Activated naive CD4-positive, alpha-beta T cell treated with anti-CD3 and anti-CD28 coated beads, Interleukin-2, amount 50 U/mL, for 24 hours (primary cell): ENCODE data around the gene CHD9NB.

Experiments used
- H3K27ac Mint-ChIP-seq: one replicate; pipeline ENCODE4 v1.8.0; 2021; ENCODE audit warnings: mild to moderate bottlenecking, mixed read lengths
- H3K27me3 Mint-ChIP-seq: one replicate; pipeline ENCODE4 v1.8.0; 2021; ENCODE audit warnings: mixed read lengths
- H3K36me3 Mint-ChIP-seq: one replicate; pipeline ENCODE4 v1.8.0; 2021; ENCODE audit warnings: mixed read lengths
- H3K4me1 Mint-ChIP-seq: one replicate; pipeline ENCODE4 v1.8.0; 2021; ENCODE audit warnings: mixed read lengths
- H3K4me3 Mint-ChIP-seq: one replicate; pipeline ENCODE4 v1.8.0; 2021; ENCODE audit warnings: mild to moderate bottlenecking, mixed read lengths
- H3K9me3 Mint-ChIP-seq: one replicate; pipeline ENCODE4 v1.8.0; 2021; ENCODE audit warnings: mixed read lengths

CHD9NB gene

DNA sequence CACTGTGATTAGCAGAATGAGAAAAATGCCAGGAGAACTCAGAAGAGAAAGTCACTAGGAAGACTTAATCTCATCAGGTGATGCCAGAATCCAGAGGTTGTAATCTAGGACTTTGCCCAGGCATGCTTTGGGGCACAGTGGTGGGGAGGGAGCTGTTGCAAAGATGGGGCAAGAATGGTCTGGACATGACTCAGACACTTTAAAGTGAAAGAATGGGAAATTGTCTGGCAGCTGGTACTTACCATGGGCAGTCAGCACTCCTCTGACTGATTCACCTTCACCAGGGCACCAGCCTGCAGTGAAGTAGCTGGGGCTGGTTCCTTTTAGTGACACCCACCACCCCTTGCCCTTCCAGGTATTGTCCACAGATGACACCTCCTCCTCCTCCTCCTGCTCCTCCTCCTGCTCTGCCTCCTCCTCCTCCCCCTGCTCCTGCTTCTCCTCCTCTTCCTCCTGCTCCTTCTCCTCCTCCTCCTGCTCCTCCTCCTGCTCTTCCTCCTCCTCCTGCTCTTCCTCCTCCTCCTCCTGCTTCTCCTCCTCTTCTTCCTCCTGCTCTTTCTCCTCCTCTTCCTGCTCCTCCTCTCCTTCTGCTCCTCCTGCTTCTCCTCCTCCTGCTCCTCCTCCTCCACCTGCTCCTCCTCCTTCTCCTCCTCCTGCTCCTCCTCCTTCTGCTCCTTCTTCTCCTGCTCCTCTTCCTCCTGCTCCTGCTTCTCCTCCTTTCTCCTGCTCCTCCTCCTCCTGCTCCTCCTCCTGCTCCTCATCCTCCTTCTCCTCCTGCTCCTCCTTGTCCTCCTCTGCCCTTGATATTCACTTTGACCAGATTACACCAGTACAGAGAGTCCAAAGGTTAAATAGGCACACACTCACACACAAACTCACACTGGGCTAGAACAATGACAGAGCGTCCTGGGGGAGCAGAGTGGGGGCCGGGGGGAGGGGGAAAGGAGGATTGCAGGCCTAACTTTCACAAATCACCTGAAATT is at the start of gene CHD9NB:
TSS of gene CHD9NB (minus strand) at position 379 of the 983 bp plus-strand sequence. CDS start 8,739 bp downstream, outside the sequence.
- Mint-ChIP-seq H3K4me1 (peaks cover 5% of the 10 kb centered on the region), H3K27me3 (peaks cover 4% of the 10 kb centered on the region), H3K36me3 (no peaks in the 10 kb centered on the region), H3K4me3 (no peak within 1 kb of the TSS), H3K9me3 (no peaks in the 10 kb centered on the region), H3K27ac (no peak within 1 kb of the TSS)

- H3K27me3 Mint-ChIP-seq = no peaks in the 10 kb centered on the region
- H3K27ac Mint-ChIP-seq = no peak overlapping the region
- no peaks in the 10 kb centered on the region for H3K36me3 Mint-ChIP-seq
- H3K4me1 Mint-ChIP-seq = peaks cover 18% of the 10 kb centered on the region
- H3K9me3 Mint-ChIP-seq = no peaks in the 10 kb centered on the region
- peak overlapping the region; percentile 47 for H3K4me3 Mint-ChIP-seq
Measured at GRCh38 chr16:53100889-53101288, 48.2 kb upstream of the CHD9NB start.

GRCh38 chr16:53100131-53100748 is 47.5 kb upstream of the CHD9NB start:
- peak overlapping the region; percentile 47 for H3K4me3 Mint-ChIP-seq
- no peaks in the 10 kb centered on the region for H3K27me3 Mint-ChIP-seq
- no peak overlapping the region for H3K27ac Mint-ChIP-seq
- H3K36me3 Mint-ChIP-seq = no peaks in the 10 kb centered on the region
- H3K4me1 Mint-ChIP-seq = peaks cover 18% of the 10 kb centered on the region
- no peaks in the 10 kb centered on the region for H3K9me3 Mint-ChIP-seq

- H3K4me3 Mint-ChIP-seq = peak overlapping the region; percentile 87
- peaks cover 18% of the 10 kb centered on the region for H3K4me1 Mint-ChIP-seq
- H3K27me3 Mint-ChIP-seq = no peaks in the 10 kb centered on the region
- peak overlapping the region; percentile 62 for H3K27ac Mint-ChIP-seq
- H3K9me3 Mint-ChIP-seq = no peaks in the 10 kb centered on the region
- H3K36me3 Mint-ChIP-seq = no peaks in the 10 kb centered on the region
Measured at GRCh38 chr16:53099318-53100130, 46.8 kb upstream of the CHD9NB start.

DNA sequence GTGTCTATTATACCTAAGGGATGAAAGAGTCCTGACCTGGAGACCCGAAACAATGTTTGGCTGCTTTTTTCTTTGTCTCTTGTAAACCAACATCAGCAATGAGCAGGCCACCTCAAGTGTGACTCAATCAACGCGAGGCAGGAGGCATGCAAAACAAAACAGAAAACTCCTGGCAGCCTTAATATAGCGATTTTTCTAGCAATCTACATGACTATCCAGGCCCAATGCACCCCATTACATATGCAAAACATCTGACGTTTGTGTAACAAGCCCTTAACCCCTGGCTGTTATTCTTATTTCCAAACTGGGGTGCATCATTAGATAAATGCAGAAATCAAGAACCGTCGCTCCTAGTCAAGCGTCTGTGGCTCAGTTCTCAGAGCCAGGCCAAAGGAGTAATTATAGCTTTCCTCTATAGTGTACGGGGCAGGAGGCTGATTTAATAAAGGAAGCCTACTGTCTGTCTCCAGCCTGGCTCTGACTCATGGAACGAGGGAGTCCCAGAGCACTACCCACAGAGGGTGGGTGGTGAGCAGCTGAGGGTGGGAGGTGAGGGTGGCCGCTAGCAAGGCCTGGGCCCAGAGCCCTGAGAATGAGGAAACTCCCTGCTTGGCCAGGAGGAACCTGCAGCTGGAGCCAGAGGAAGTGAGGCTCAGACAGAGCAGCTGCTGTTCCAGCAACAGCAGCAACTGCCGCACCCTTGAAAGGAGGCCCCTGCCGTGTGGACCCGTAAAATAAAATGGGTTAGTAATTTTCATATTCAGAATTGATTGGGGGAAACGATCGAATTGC is 46.0 kb upstream of the CHD9NB start:
- Mint-ChIP-seq H3K27ac (peak overlapping the region; percentile 62), H3K36me3 (no peaks in the 10 kb centered on the region), H3K9me3 (no peaks in the 10 kb centered on the region), H3K27me3 (no peaks in the 10 kb centered on the region), H3K4me3 (peak overlapping the region; percentile 87), H3K4me1 (peaks cover 18% of the 10 kb centered on the region)

DNA sequence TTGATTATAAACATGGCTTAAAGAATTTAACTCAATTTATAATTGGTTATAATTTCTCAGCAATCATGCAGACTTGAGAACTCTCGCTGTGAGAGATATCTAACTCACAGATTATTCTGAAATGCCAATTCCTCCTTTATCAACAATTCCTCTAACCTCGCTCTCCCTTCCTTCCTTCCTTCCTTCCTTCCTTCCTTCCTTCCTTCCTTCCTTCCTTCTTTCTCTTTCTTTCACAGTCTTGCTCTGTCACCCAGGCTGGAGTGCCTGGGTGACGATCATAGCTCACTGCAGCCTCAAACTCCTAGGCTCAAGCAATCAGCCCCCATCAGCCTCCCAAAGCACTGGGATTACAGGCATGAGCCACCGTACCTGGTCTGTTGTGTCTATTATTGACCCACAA is 44.5 kb upstream of the CHD9NB start:
- Mint-ChIP-seq H3K4me1 (peaks cover 18% of the 10 kb centered on the region), H3K27ac (peak overlapping the region; percentile 14), H3K4me3 (no peak overlapping the region), H3K27me3 (no peaks in the 10 kb centered on the region), H3K9me3 (no peaks in the 10 kb centered on the region), H3K36me3 (no peaks in the 10 kb centered on the region)

DNA sequence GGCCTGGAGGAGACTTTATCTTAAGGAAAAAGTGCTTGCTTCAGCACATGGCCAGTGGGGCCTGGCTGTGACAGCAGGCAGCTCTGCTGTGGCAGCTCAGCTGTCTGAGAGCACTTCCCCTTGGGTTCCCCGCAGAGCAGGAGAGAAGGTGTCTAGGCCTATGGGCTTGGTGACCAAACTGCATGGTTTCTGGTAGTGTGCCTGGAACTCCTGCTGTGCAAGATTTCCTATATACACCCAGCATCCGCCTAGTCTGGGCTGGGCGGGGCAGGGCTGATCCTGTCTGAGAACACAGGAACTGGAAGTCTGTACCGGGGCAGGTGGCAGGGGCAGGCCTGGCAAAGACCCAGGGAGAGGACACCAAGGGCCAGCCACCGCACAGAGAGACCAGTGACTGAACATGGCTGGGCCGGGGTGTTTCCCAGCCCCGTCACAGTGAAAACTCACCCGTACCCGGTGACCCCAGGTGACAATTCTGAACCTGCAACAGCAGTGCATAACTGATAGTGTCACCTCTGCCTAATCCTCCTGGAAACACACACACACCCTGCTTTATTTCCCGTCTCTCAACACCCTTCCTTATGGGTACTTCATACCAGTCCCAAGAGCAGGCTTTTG is 41.4 kb upstream of the CHD9NB start:
- Mint-ChIP-seq H3K27me3 (no peaks in the 10 kb centered on the region), H3K27ac (no peak overlapping the region), H3K4me1 (peaks cover 15% of the 10 kb centered on the region), H3K4me3 (no peak overlapping the region), H3K36me3 (no peaks in the 10 kb centered on the region), H3K9me3 (no peaks in the 10 kb centered on the region)

DNA sequence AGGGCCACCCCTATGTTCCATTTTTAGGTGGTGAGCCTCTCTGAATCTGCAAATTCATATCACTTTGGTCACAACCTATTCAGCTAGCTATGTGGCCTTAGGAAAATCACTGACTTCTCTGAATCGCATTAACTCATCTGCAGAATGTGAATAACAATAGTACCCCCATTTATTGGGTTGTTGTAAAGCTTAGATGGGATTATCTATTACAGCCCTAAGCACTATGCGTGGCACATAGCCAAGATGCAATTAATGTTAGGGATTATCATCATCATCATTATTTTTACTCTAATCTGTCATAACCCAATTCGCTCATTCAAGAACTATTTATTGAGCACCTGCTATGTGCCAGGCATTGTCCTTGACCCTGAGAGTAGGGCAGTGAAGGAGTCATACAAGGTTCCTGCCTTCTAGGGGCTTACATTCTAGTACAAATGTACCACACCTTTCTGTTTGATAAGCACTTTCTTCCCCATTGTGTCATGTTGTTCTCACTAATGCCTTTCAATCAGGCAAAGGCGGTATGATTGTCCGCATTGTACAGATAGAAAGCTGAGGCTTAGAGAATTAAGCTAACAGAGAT is 40.6 kb upstream of the CHD9NB start:
- Mint-ChIP-seq H3K27ac (no peak overlapping the region), H3K4me1 (peaks cover 9% of the 10 kb centered on the region), H3K9me3 (no peaks in the 10 kb centered on the region), H3K36me3 (no peaks in the 10 kb centered on the region), H3K27me3 (no peaks in the 10 kb centered on the region), H3K4me3 (no peak overlapping the region)

DNA sequence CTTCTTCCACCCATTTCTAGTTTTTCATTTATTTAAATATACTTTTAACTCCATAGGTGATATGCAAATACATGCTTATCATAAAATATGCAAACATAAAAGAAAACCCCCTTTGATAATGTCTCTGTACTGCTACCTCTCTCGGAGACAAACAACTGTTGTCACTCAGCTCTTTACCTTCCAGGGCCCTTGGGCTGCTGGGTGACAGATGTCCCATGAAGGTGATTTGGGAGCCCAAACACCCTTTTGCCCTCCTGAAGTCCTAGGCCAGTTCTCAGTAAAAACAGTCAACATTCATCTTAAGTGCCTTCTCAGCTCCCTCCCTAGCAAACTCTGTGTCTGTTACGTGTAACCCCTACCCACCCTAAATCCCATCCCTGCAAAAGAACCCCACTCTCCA is 39.6 kb upstream of the CHD9NB start:
- Mint-ChIP-seq H3K9me3 (no peaks in the 10 kb centered on the region), H3K27ac (no peak overlapping the region), H3K4me1 (peaks cover 8% of the 10 kb centered on the region), H3K27me3 (no peaks in the 10 kb centered on the region), H3K36me3 (no peaks in the 10 kb centered on the region), H3K4me3 (no peak overlapping the region)

DNA sequence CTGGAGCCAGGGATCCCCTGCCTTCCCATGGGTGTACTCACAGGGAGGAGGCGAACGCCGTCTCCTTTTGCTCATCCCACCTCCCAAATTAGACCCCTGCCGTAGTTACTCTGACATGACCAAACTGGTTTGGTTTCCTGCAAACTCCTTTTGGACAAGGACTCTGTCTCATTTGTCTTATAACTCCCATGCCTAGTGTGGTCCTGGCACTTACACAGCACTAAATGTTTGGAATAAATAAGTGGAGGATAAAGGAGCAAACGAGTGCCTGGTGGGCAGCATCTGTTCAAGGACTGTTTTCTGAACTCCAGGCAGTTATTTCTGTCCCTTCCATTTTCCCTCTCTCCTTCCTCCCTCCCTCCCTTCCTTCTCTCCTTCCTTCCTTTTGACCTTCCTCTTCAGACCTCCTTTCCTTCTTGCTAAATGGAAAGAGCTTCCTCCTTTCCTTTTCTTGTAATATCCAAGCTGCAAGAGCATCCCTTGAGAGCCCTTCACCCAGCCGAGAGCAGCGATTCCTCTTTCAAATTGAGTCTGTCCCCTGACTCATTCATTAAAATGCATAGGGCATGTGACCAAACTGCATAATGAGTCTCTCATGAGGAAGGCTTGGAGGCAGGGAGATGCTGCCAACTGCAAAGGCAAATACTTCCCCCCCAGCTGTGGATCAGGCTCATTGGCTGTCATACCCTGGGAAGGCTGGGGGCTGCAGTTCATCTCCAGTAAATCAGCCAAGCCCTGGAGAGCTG is 38.9 kb upstream of the CHD9NB start:
- no peak overlapping the region for H3K4me3 Mint-ChIP-seq
- H3K4me1 Mint-ChIP-seq = peaks cover 6% of the 10 kb centered on the region
- H3K9me3 Mint-ChIP-seq = no peaks in the 10 kb centered on the region
- no peak overlapping the region for H3K27ac Mint-ChIP-seq
- no peaks in the 10 kb centered on the region for H3K36me3 Mint-ChIP-seq
- no peaks in the 10 kb centered on the region for H3K27me3 Mint-ChIP-seq

- H3K9me3 Mint-ChIP-seq = no peaks in the 10 kb centered on the region
- peaks cover 6% of the 10 kb centered on the region for H3K4me1 Mint-ChIP-seq
- no peaks in the 10 kb centered on the region for H3K36me3 Mint-ChIP-seq
- no peaks in the 10 kb centered on the region for H3K27me3 Mint-ChIP-seq
- no peak overlapping the region for H3K27ac Mint-ChIP-seq
- no peak overlapping the region for H3K4me3 Mint-ChIP-seq
Measured at GRCh38 chr16:53090591-53091411, 38.1 kb upstream of the CHD9NB start.

DNA sequence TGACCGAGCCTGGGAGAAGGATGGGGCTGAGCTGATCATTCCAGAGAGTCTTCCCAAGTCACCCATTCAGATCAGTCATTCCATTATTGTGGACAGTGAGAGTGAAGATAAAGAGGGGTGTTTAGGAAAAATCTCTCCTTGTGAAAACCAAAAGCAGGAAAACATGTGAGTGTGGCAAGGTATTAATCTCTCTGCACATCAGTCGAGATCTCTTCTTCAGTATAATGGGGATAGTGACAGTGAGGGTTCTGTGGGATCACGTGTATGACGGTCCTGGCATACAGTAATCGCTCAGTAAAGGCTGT is 37.5 kb upstream of the CHD9NB start:
- H3K27ac Mint-ChIP-seq = no peak overlapping the region
- H3K4me1 Mint-ChIP-seq = peaks cover 6% of the 10 kb centered on the region
- H3K9me3 Mint-ChIP-seq = no peaks in the 10 kb centered on the region
- no peak overlapping the region for H3K4me3 Mint-ChIP-seq
- no peaks in the 10 kb centered on the region for H3K27me3 Mint-ChIP-seq
- no peaks in the 10 kb centered on the region for H3K36me3 Mint-ChIP-seq
